ENCODE results near the gene AURKA.

DNA sequence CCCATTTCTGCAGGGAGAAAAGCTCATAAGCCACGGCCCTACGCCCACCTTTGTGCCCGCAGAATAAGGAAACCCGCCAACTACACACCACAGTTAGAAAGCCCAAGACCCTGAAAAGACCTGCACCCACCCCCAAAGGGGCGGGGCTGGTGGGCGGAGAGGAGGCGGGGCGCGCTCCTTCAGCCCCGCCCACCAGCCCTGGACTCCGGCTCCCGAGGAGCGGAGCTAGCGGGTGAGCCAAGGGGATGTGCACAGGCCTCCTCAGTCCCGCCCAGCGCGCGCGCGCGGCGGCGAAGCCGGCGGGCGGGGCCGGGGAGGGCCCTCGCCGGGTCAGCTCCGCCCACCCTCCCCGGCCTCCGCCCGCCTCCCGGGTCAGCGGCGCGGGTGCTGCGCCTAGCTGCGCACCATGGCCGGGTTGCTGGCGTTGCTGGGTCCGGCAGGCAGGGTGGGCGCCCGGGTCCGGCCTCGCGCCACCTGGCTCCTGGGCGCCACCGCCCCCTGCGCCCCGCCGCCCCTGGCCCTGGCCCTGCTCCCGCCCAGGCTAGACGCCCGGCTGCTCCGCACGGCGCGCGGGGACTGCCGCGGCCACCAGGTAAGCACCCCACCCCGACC, 33.3 kb downstream of the AURKA start, which contains the start of gene FAM210B:
- TF ChIP-seq, protein P1, sequence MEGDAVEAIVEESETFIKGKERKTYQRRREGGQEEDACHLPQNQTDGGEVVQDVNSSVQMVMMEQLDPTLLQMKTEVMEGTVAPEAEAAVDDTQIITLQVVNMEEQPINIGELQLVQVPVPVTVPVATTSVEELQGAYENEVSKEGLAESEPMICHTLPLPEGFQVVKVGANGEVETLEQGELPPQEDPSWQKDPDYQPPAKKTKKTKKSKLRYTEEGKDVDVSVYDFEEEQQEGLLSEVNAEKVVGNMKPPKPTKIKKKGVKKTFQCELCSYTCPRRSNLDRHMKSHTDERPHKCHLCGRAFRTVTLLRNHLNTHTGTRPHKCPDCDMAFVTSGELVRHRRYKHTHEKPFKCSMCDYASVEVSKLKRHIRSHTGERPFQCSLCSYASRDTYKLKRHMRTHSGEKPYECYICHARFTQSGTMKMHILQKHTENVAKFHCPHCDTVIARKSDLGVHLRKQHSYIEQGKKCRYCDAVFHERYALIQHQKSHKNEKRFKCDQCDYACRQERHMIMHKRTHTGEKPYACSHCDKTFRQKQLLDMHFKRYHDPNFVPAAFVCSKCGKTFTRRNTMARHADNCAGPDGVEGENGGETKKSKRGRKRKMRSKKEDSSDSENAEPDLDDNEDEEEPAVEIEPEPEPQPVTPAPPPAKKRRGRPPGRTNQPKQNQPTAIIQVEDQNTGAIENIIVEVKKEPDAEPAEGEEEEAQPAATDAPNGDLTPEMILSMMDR (IDR thresholded peaks at IDR 0.05; ENCODE audit: insufficient read depth, low read length, poor library complexity, severe bottlenecking) = no peak
- no peak for TF ChIP-seq EZH2phosphoT487 (conservative IDR thresholded peaks at IDR 0.05; ENCODE audit: low read length)

All from SU-DHL-6 (cell line).